GM19372 (cell line): ENCODE measurements around the gene MYO18A.

ENCODE experiments used
- ATAC-seq: cut with Tn5 transposase; IDR thresholded peaks from one replicate; pipeline ENCODE4 v1.9.1; 2021; ENCODE audit warnings: mild to moderate bottlenecking, low read depth, moderate library complexity; ENCODE audit not compliant: unreplicated experiment

Gene MYO18A

DNA sequence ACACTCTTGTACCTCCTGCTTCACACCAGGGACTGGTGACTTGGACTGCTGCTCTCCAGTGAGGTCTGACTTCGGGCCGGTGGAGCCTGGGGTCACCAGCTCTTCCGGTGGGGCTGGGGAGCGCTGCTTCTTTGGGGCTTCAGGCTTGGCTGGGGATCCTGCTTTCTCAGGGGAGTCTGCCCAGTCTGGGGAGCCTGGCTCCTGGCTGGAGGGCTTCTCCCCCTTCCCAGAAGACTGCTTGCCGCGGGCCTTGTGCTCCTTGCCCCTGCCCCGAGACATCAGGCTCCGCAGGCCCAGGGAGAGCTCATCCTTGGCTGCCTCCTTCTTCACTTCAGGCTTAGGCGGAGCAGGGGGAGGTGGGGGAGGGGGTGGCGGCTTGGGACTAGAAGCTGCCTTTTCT, 52.4 kb downstream of the MYO18A start:
- ATAC-seq: no peak

DNA sequence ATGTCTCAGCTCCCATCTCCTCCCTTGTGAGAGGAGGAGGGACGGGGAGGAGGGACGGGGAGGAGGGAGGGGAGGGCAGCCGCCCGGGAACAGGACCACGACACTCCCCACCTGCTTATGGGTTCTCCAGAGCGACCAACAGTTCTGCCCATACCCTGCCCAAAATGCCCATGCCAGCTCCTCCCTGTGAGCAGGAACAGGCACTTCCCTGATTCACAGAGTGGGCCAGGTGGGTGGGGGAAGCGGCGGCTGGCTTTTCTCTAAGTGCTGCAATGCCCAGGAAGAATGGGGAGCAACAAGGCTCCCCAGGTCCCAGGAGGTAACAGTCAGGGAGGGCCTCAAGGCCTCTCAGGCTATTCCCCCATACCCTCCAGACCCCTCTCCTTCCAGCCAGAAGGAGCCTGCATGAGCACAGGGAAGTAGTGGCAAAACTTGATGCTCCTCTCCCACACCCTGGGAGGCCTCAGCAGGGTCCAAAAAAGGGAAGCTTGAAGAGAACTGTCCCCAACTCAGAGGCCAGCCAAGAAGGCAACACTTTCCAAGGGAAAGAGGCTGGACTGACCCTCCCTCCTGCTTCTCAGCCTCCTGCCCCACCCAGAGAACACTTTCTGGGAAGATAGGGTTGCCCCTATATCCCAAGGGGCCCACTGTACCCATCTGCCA, 53.8 kb downstream of the MYO18A start:
- no peak for ATAC-seq

DNA sequence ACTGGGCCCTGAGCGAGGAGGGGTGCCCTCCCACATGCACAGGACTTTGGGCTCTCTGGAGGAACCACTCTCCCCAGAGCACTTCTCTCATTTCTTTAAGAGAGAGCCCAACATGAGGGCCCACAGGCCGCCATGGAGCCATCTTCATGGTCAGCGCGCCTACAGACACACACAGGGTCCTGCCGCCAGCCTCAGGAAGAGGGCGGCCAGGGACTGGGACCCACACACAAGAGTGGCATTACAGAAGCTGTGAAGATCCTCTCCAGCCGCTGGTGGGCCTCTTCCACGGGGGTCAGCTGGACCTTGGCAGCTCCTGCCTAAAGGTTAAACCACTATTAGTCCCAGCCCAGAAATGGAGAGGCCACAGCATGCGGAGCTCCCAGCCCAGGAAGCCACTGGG, 54.5 kb downstream of the MYO18A start:
- ATAC-seq: no peak

DNA sequence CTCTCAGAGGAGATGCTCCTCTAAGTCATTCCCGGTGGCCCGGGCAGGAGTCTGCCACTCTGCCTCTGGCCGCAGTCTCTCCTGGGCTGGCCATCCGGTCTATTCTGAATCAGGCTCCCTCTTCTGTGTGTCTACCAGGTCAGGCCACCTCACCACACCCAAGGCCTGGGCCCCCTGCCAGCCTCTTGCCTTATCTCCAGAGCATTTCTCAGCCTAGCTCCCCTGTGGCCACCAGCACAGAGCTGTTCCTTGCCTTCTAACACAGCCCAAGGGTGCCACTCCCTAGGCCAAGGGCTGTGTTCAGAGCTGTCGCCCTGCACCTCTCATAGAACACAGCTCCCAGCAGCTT, 55.3 kb downstream of the MYO18A start:
- ATAC-seq: no peak

DNA sequence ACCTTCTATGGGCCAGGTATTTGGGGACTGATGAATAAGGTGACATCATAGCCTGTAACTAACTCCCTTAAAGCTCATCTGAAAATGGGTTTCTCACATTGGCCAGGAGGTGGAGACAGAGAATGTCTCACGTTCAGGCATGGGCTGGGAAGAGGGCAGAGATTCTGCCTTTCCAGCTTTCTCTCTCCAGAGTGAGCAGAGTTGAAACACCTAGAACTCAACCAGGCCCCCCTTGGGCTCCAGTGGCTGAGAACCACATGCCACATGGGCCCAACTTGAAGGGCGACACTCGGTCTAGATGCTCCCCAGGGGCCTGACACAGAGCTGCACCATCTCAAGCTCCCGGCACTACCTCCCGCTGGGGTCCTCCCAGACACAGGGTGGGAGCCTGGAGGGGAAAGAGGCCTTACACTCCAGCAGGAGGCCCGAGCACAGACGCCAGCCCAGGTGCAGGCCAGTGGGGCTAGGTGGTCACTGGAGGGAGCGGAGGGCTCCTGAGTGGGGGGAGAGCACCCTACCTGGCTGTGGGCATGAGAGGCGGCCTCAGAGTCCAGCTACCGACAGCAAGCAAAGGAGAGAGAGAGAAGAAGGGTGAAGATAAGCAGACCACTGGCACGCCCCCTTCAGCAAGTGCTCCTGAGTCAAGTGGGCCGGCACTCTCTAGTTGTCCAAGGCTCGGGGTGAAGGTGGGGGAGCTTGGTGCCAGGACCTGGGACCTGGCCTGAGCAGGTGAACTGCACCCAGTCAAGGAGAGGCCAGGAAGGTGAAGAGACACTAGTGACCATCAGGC, 55.9 kb downstream of the MYO18A start:
- ATAC-seq: no peak

DNA sequence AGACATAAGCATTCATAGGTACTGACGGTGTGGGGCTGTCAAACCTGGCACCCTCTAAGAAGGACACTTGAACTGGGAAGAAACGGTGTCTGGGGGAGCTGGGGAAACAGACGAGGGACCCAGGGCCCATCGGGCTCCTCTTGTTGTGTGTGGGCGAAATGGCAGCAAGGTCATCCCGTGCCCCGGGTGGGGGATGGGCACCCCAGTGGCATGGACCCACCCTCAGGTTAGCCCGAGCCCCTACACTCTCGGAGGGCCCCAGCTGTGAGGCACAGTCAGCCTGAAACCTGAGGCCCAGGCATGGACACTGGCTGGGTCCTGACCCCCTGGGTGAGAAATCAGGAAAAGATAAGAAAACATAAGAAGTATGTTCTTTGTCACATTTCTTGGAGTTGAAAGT, 57.1 kb downstream of the MYO18A start:
- ATAC-seq: no peak

DNA sequence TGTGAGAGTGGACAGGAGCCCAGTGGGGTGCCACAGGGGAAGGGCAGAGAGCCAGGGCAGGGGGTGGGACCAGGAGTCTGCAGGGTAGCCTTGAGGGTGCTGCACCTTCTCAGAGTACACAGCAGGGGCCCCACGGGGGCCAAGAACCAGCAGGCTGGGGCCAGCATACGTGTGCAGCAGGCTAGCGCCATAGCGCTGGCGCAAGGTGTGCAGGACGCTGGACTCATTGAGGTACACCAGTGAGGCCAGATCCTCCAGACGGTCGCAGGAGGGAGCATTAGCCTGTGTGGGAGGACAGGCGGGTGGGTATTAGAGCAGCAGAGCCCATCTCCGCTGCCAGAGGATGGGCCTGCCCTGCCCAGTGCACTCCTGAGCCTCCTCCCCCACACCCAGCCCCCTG, 58.8 kb downstream of the MYO18A start:
- ATAC-seq: no peak

DNA sequence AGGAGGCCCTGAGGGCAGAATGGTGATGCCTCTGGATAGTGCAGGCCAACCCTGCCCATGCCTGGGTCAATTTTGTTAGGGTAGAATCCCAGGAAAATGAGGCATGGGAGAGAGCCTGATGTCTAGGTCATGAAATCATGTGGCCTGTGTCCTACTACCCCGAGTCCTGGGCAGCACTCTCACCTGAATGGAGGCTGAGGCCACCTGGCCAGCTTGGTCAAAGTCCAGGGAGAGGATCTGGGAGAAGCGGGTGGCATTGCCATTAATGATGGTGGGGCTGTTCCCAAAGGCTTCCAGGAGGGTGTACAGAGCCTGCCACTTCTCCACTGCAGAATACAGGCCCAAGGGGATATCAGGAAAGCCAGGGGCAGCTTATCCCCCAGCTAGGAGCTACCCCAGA, 59.8 kb downstream of the MYO18A start:
- ATAC-seq: no peak

DNA sequence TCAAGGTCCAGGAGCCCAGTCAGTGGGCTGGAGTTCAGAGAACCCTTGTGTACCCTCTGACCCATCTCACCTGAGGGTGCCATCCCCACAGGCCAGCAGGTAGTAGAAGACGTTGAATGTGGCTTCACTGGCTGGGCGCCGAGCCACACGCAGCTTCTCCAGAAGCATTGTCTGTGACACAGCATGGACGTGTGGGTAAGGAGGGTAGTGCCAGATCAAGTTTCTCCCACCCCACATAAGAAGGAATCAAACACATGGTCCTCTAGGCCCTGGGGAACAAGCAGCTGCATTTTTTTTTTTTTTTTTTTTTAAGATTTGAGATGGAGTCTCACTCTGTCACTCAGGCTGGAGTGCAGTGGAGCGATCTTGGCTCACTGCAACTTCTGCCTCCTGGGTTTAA, 60.9 kb downstream of the MYO18A start:
- ATAC-seq: no peak

DNA sequence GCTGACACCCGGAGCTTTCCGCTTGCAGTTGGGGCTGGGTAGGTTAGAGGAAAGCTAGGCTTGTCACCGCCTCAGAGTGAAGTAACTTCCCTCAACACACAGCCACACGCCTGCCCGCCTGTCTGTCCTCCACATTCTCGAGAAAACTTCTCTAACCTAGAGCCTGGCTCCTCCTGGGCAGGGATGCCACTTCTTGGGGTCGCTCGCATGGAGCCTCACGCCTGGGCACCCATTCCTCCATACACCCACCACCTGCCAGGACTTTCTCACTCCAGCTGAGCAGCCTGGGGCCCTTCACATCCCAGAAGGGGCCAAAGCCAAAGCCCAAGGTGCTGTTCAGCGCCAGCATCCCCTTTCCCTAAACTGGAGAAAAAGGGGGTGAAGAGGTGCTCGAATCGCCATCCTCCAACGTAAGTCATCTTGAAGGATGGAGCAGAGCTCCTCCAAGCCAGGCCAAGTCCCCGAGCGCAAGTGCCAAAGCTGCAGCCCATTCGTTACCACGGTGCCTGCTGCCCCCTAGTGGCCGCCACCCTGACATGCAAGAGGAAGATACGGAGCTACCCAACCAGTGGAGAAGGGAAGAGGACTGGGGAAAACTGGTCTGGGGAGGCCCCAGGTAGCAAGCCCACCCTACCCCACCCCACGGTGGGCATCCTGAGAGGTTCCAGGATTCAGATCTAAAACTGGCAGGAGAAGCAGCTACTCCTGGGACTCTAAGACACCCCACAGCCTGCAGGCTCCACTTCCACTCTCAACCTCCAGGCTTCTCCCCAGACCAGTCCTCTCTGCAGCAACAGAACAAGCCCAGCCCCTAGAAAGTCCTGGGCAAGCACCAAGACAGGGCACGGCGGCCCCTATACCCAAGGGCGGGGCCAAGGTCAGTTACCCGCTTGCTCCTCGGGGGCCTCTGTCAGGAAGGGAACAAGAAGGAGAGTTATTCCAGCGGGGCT, 63.1 kb downstream of the MYO18A start:
- ATAC-seq: no peak

DNA sequence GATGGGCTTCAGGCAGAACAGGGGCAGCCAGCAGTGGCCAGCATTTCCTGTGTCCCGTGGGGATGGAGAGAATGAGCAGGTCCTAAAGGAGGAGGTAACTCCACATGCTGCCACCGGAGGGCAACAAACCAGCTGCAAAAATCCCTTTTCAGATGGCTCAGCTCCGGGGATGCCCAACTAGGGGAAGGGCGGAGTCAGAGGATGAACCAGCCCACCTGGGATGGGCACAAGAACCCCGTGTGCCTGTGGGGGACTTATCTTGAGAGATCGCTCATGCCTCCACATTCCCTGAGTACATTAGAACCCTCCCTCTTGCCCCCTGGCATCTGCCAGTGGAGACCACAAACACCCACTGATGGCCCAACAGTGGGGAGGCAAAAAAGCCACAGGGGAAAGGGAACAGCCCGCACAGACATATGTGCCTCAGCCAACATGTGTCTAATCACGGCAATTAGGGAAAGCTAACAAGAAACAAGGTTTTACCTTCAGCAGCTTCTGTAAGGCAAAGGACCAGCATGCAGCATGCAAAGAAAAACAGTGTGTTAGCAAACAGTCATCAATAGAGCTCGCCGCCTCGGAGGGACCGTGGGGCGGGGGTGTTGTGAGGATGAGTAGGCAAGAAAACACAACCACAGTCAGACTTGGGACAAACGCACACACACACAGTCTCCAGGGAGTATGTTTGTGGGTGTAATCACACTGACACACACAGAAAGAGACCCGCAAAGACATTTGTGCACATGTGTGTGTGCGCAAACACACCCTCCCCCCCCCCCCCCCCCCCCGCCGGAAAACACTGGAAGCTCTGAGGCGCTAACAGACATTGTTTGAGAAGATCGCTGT, 64.0 kb downstream of the MYO18A start:
- ATAC-seq: no peak

DNA sequence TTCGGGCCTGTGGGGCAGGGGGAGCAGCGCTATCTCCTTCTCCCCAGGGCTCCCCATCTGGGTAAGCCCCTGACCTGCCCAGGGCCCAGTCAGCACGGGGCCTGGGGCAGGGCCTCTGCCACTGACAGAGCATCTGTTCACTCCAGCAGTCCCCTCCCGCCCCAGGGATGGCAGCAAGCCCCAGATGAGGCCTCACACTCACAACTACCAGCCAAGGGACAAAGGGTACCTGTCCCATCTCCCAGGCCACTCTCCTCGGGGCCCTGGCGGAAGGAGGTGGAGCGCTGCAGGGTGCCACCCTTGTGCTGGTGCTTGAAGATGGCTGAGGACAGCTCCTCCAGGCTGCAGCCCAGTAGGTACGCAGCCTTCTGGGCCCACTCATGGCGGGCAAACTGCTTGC, 64.8 kb downstream of the MYO18A start:
- ATAC-seq: no peak

DNA sequence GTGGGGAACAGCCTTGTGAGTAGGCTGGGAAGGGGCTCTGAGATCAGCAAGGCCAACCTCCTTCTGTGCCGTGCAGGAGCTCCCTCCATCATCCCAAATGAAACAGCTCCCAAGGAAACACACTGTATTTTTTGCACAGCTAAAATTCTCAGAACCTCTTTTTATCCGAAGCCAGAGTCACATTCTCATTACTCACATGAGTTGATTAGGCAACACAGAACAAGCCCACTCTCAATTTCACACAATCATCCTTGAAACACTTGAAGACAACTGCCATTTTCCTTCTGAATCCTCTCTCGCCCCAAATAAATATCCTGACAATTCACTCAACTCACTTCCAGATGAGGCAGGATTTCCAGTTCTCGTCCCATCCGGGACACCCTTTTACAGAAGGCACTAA, 66.1 kb downstream of the MYO18A start:
- ATAC-seq: no peak

DNA sequence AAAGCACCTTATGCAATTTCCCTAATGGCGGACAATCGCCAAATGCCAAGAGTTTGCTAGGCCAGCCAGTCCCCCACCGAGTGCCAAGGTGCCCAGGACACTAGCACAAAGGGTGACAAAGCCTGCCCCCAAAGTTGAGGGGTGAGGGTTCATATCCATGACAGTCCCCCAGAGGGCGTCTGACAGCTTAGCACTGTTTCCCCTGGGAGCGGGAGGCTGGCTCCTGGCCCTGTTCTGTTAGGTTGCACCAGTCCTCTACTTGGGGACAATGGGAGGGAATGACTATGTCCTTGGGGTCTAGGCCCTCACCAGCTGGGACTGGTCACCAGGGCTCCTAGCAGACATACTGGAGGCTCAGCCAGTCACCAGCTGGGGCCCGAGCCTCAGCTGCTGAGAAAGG, 66.9 kb downstream of the MYO18A start:
- no peak for ATAC-seq

DNA sequence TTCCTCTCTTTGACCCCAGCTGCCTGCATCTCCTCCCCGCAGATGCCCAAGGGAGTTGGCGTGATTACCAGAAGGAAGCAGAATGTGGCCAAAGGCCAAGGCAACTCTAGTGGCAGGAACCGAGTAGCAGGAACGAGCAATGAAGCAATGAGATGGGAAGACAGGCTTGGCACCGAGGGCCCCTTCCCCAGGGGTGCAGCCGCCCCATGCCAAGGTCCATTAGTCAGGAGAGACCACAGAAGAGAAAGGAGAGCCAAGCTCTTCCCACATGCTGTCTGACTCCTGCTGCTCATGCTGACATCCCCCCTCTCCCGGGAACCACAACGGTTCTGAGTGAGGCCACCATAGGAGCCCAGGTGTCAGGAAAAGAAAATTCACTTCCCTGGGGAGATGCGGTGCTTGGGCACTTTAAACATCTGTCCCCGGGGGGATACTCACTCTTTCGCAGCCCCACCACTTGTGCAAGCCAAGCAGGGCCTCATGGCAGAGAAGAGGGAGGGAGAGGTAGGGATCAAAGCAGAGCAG, 67.4 kb downstream of the MYO18A start:
- ATAC-seq: no peak

DNA sequence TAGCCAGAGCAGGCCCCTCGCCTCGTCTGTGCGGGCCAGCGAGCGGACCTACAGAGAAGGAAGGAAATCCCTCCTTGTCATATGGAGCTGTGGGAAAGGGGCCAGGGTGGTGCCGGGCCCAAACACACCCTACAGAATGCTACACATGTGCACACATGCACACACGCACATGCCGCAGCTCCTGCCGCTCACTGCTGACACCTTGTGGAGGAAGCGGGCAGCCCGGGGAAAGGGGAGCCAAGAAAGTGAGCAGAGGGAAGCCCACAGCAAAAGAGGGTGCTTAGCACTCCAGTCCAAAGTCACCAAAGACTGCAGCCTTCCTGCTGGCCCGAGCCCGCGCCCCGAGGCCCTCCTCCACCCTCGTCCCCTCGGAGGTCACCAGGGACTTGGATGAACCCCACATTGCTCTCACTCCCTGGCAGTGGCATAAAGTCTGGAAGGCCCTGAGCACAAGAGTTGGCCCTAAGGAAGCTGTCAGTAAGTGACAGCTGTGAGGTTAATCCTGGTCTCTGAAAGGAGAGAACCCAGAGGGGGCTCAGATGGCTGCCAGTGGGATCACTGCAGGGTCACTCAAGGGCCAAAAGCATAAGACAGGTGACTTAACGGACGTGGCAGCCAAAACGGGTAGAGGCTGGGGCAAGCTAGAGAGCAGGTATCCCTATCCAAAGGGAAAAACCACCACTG, 68.2 kb downstream of the MYO18A start:
- no peak for ATAC-seq

DNA sequence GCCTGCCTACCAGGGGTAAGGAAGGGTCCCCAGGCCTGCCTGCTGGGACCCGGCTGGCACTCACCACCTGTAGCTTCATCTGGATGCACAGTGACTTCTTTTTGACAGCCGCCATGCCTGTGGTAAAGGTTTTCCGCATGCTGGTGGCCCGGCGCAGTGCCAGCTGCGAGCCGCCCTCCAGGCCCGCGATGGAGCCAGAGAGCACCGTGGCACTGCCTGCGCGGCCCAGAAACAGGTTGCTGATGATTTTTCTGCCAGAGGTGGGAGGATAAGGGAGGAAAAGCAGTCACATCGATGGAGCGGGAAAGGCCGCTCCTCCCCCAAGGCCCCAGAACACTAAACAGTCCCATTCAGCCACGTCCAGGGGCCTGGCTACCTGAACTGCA, 69.8 kb downstream of the MYO18A start:
- no peak for ATAC-seq

DNA sequence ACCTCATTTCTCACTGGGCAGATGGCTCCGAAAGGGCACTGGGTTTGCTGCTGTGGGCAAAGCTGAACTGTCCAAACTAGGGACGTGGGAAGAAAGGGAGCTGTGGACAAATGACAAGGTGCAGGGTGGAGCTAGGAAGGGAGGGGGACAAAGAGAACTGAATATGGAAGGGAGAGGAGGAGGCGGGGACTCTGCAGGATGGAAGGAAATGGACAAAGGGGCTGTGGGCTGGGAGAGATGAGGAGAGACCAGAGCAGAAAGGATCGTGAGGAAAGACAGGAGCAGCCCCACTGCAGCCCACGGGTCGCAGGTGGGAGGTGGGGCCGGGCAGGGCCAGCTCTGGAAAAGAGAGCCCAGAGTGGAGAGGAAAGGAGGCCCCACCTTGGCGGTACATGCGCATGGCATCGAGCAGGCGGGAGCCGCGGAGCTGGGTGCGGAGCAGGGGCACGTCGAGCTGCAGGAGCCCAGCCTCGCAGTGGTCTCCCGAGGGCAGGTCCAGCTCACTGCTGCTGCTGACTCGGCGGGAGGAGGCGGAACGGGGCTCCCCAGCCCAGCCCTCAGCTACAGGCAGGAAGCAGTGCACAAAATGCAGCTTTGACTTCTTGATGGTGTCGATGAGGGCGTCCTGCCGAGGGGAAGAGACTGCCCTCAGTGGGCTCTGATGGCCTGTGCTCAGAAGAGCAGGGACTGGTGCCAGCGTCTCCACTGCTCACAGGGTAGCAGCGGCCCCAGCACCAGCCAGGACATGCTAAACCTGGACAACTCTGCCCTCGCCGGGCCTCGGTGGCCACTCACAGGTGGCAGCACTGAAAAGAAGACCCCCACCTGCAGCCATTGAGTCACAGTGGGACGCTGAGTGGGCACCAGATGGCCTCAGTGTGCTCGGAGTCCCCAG, 70.5 kb downstream of the MYO18A start:
- ATAC-seq: no peak
